Measurements from ENCODE around the gene EIF3D.

EIF3D gene

GRCh38 chr22:36573815-36574363 is 44.9 kb upstream of the EIF3D start:
- H3K4me2 ChIP-seq (ENCODE audit: low read length): no peak overlapping the region
- no peak overlapping the region for H3K9ac ChIP-seq
- no peaks in the 10 kb centered on the region for H3K9me3 ChIP-seq (ENCODE audit: control insufficient read depth, low read length)
- no peak overlapping the region for H3K4me3 ChIP-seq (ENCODE audit: low read depth, low read length)
- H3K27ac ChIP-seq: no peak overlapping the region
- H3K4me1 ChIP-seq: no peaks in the 10 kb centered on the region
- no peak overlapping the region for H2AFZ ChIP-seq
- H3K27me3 ChIP-seq (ENCODE audit: control insufficient read depth, insufficient read depth, low read length): no peaks in the 10 kb centered on the region
- no peaks in the 10 kb centered on the region for H3K36me3 ChIP-seq (ENCODE audit: control insufficient read depth, insufficient read depth, low read length)
- TF ChIP-seq CTCF (IDR thresholded peaks at IDR 0.05): no peak
- H3K79me2 ChIP-seq: no peaks in the 10 kb centered on the region

- no peaks in the 10 kb centered on the region for H3K79me2 ChIP-seq
- H3K27ac ChIP-seq: no peak overlapping the region
- H3K4me1 ChIP-seq: no peaks in the 10 kb centered on the region
- H3K4me2 ChIP-seq (ENCODE audit: low read length): no peak overlapping the region
- TF ChIP-seq CTCF (IDR thresholded peaks at IDR 0.05): no peak
- no peak overlapping the region for H3K4me3 ChIP-seq (ENCODE audit: low read depth, low read length)
- H3K36me3 ChIP-seq (ENCODE audit: control insufficient read depth, insufficient read depth, low read length): no peaks in the 10 kb centered on the region
- no peaks in the 10 kb centered on the region for H3K27me3 ChIP-seq (ENCODE audit: control insufficient read depth, insufficient read depth, low read length)
- no peaks in the 10 kb centered on the region for H3K9me3 ChIP-seq (ENCODE audit: control insufficient read depth, low read length)
- H2AFZ ChIP-seq: no peak overlapping the region
- no peak overlapping the region for H3K9ac ChIP-seq
Observed at GRCh38 chr22:36571991-36572390, 43.0 kb upstream of the EIF3D start.

- Histone ChIP-seq H3K79me2 (no peaks in the 10 kb centered on the region), H3K36me3 (ENCODE audit: control insufficient read depth, insufficient read depth, low read length) (no peaks in the 10 kb centered on the region), H3K9me3 (ENCODE audit: control insufficient read depth, low read length) (no peaks in the 10 kb centered on the region), H3K27me3 (ENCODE audit: control insufficient read depth, insufficient read depth, low read length) (no peaks in the 10 kb centered on the region), H3K4me3 (ENCODE audit: low read depth, low read length) (no peak overlapping the region), H3K9ac (no peak overlapping the region), H3K27ac (no peak overlapping the region), H3K4me2 (ENCODE audit: low read length) (no peak overlapping the region), H2AFZ (no peak overlapping the region), H3K4me1 (no peaks in the 10 kb centered on the region)
- no peak for TF ChIP-seq CTCF (IDR thresholded peaks at IDR 0.05)
Observed at GRCh38 chr22:36569999-36570398, 41.0 kb upstream of the EIF3D start.

- Histone ChIP-seq H3K4me1 (no peaks in the 10 kb centered on the region), H3K4me2 (ENCODE audit: low read length) (no peak overlapping the region), H3K27ac (no peak overlapping the region), H3K4me3 (ENCODE audit: low read depth, low read length) (no peak overlapping the region), H3K79me2 (no peaks in the 10 kb centered on the region), H3K27me3 (ENCODE audit: control insufficient read depth, insufficient read depth, low read length) (no peaks in the 10 kb centered on the region), H3K9ac (no peak overlapping the region), H3K36me3 (ENCODE audit: control insufficient read depth, insufficient read depth, low read length) (no peaks in the 10 kb centered on the region), H3K9me3 (ENCODE audit: control insufficient read depth, low read length) (no peaks in the 10 kb centered on the region), H2AFZ (no peak overlapping the region)
- no peak for TF ChIP-seq CTCF (IDR thresholded peaks at IDR 0.05)
Observed at GRCh38 chr22:36568846-36569245, 39.9 kb upstream of the EIF3D start.

- H3K36me3 ChIP-seq (ENCODE audit: control insufficient read depth, insufficient read depth, low read length): no peaks in the 10 kb centered on the region
- no peak overlapping the region for H3K4me2 ChIP-seq (ENCODE audit: low read length)
- no peak overlapping the region for H3K27ac ChIP-seq
- H3K9me3 ChIP-seq (ENCODE audit: control insufficient read depth, low read length): no peaks in the 10 kb centered on the region
- no peak overlapping the region for H3K9ac ChIP-seq
- no peak for TF ChIP-seq CTCF (IDR thresholded peaks at IDR 0.05)
- no peak overlapping the region for H2AFZ ChIP-seq
- no peaks in the 10 kb centered on the region for H3K27me3 ChIP-seq (ENCODE audit: control insufficient read depth, insufficient read depth, low read length)
- no peaks in the 10 kb centered on the region for H3K4me1 ChIP-seq
- no peaks in the 10 kb centered on the region for H3K79me2 ChIP-seq
- H3K4me3 ChIP-seq (ENCODE audit: low read depth, low read length): no peak overlapping the region
Observed at GRCh38 chr22:36566720-36567119, 37.8 kb upstream of the EIF3D start.

All from parathyroid adenoma (tissue), 2 donors.